ENCODE results near the gene FBH1.

- TF ChIP-seq POLR2AphosphoS5 (IDR thresholded peaks at IDR 0.05; ENCODE audit: low read depth) (no peak), CTCF (conservative IDR thresholded peaks at IDR 0.05; ENCODE audit: low read depth in 2 of 2) (no peak), CREB1 (CRISPR knock-in tag; IDR thresholded peaks at IDR 0.05; ENCODE audit: low read depth) (no peak), REST (IDR thresholded peaks at IDR 0.05; ENCODE audit: unreplicated experiment) (no peak), EZH2 (IDR thresholded peaks at IDR 0.05; ENCODE audit: low read depth, unreplicated experiment) (no peak), EZH2phosphoT487 (IDR thresholded peaks at IDR 0.05; ENCODE audit: unreplicated experiment) (no peak), ZNF114 (CRISPR knock-in tag; IDR thresholded peaks at IDR 0.05) (no peak), ETS1 (IDR thresholded peaks at IDR 0.05) (no peak), STAT1 (IDR thresholded peaks at IDR 0.05; ENCODE audit: unreplicated experiment) (no peak), NANOG (IDR thresholded peaks at IDR 0.05; ENCODE audit: borderline replicate concordance) (no peak), JUNB (IDR thresholded peaks at IDR 0.05; ENCODE audit: unreplicated experiment) (no peak), ZNF462 (CRISPR knock-in tag; IDR thresholded peaks at IDR 0.05) (no peak), ZNF331 (CRISPR knock-in tag; IDR thresholded peaks at IDR 0.05; ENCODE audit: low read depth) (no peak)
Observed at GRCh38 chr10:5888351-5888750, 1.7 kb upstream of the FBH1 start.
